Measurements from ENCODE around the gene MCRIP2. TPM values are rescaled to one million over a fixed set of nuclear protein-coding genes. Genes with fewer than 3 reads are reported as not detected.
"Not testable (repeated sequence)": the region's sequence is repeated elsewhere in the genome, so short reads cannot be mapped to it uniquely, and the experiment has no call there.

The MCRIP2 gene, protein sequence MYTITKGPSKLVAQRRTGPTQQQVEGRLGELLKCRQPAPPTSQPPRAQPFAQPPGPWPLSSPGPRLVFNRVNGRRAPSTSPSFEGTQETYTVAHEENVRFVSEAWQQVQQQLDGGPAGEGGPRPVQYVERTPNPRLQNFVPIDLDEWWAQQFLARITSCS
- 194 TPM for total RNA-seq
- long read RNA-seq, transcript MCRIP2-204 (1 exons, 1,728 nt) = minor isoform, 6 of 129 reads
- long read RNA-seq, transcript MCRIP2-203 (6 exons, 1,050 nt) = minor isoform, 12 of 129 reads
- long read RNA-seq, transcript MCRIP2-201 (5 exons, 946 nt) = major isoform, 80 of 129 reads
- long read RNA-seq, partial matches to known transcripts = 15 of 129 reads
- long read RNA-seq, other reads (novel, unspliced or antisense) = 13 of 129 reads

DNA sequence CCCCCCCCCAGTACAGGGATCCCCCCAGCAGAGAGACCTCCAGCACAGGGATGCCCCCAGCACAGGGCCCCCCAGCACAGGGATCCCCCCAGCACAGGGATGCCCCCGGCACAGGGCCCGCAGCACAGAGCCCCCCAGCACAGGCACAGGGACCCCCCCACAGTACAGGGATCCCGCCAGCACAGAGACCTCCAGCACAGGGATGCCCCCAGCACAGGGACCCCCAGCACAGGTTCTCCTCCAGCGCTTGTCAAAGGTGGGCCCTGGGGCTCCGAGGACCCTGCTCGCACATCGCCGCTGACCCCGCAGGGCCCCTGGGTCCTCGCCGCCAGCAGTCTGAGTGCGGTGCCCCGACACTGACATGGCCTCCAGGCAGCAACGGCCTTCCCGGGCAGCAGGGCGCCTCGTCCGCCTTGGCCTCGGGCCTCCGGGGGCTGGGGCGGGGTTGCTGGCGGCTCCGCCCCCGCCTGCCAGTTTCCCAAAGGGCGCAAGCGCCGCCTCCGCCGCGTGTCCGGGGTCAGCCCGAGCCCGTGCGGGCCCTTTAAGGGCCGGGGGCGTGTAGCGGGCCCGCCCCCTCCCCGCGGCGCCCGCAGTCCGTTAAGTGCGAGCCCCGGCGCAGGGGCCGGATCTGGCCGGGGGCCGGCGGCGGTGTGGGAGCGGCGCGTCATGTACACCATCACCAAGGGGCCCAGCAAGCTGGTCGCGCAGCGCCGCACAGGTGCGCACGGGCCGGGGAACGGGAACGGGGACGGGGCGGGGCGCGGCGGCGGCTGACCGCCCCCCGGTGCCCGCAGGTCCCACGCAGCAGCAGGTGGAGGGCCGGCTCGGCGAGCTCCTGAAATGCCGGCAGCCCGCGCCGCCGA lies at the start of gene MCRIP2:
TSS of gene MCRIP2 (plus strand) at position 503 of the 863 bp plus-strand sequence. CDS start at position 667, 164 bp downstream.
- DNase-seq (ENCODE audit: missing footprints) (peak; percentile 93), ATAC-seq (peak; percentile 69)
- intact Hi-C loops (cut with DNase I) = no loop called here

DNA sequence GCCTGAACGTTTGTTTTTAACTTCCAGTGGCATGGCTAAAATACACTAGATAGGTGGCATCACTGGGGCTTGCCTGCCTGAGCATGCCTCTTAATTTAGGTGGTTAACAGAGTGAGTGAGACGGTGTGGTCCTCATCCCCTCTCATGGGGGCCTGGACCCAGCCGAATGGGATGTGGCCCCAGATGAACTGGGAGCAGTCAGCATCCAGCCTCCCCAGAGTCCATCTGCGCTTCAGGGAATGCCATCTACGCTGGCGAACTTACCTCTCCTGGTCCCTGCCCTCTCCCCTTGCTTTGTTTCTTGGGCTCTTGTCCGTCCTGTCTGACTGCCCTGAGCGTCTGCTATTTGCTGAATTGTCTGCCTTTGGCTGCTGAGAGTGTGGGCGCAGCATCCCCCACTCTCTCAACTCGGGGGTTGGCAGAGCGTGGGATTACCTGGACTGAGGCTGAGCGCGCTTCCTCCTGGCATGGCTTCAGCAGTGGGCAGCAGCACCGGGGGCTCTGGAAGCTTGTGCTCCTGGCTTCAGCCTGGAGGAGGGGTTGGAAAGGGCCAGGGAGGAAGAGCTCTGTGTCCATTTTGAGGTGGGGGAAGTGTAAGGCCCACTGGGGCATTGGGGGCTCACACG lies 49.6 kb upstream of the MCRIP2 start:
- no peak for ATAC-seq
- no peak for DNase-seq (ENCODE audit: missing footprints)
- intact Hi-C loops (cut with DNase I) = no loop called here

DNA sequence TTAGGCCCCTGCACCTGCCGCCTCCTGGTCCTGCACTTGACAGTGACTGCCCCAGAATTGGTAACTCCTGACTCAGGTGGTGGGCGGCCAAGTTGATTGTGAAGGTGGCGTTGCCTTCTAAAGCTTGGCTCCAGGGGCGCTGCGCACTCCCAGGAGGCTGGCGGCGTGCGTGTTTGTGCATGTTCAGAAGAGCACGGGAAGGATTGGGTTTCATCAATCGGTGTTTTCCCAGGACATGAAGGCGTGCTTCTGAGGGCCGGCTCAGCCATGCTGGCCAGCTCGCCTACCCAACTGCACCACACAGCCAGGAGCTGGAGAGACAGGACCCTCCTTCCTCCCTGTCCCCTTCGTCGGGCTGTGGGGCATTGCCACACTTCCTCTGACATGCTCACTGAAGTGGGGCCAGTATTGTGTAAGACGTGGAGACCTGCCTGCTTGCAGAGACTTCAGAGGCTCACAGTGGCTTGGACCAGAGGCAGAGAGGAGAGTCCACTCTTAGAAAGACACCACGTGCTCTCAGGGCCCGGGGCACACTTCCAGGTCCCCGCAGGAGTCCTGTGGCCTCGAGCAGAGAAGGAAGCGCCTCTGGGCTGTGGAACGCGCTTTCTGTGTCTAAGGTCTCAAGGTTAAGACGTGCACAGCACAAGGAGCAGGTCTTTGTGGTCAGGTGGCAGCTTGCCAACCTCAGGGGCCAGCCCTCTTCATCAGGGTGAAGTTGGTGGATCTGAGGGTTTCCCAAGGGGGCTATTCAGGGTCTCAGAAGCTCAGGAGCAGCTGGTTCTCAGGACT lies 48.9 kb upstream of the MCRIP2 start:
- DNase-seq (ENCODE audit: missing footprints) = no peak
- intact Hi-C loops (cut with DNase I) = no loop called here
- ATAC-seq = no peak

DNA sequence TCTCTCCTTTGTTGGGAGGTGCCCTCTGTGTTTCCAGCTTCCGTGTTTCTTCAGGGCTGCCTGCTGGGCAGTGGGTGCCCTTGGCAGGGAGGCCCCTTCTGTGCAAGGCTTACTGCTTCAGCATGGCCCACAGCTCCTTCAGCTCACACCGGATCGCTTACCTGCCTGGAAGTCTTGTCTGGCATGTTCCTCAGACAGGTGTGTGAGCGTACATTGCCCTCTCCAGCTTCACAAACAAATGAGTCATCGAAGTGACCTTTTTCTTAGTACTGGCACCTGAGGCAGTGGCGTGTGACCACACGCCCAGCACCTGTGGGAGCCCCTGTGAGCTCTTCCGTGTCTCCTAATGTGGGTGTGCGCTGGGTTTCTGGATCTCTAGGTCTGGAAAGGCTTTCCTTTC lies 48.2 kb upstream of the MCRIP2 start:
- DNase-seq (ENCODE audit: missing footprints) = no peak
- intact Hi-C loops (cut with DNase I) = no loop called here

DNA sequence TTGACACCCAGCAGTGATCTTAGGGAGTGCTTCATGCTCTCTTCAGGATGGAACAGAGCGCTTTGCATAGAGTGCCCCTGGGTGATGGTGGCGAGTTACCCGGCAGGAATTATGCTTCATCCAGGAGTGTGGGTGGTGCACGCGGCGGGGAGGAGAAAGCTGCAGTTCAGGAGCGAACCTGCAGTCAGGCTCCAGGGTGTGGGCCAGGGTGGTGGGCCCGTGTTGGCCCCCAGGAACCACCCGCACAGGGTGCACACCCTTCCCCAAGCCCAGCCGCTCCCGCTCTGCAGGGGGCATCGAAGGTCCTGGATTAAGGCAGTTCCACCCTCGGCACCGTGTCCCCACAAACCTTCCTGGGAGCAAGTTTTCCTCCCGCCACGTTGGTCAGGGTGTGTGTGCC lies 47.8 kb upstream of the MCRIP2 start:
- no peak for DNase-seq (ENCODE audit: missing footprints)

More for the DNA sequence above, 48.2 kb upstream of the MCRIP2 start:
- ATAC-seq = no peak

DNA sequence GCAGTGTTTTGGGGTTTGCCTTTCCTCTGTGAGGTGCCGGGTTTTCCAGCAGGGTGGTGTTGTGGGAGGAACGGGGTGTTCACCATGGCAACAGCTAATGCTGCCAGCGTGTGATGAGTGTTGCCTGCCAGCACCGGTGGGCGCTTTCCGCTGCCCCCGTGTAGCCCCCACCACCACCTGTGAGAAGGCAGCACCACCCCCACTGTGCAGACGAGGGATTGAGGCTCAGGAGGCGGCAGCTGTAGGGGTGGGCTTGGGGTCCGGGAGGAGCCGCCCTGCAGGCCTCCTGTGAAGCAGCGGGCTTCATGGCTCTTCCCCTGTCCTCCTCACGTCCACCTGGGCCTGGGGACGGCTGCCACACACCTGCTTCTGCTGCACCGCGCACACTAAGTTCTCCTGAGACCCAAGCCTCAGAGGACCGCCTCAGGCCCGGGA lies 46.5 kb upstream of the MCRIP2 start:
- intact Hi-C loops (cut with DNase I) = no loop called here
- ATAC-seq (no peak), DNase-seq (ENCODE audit: missing footprints) (no peak)

More for the DNA sequence above, 47.8 kb upstream of the MCRIP2 start:
- intact Hi-C loops (cut with DNase I) = no loop called here
- ATAC-seq = no peak

DNA sequence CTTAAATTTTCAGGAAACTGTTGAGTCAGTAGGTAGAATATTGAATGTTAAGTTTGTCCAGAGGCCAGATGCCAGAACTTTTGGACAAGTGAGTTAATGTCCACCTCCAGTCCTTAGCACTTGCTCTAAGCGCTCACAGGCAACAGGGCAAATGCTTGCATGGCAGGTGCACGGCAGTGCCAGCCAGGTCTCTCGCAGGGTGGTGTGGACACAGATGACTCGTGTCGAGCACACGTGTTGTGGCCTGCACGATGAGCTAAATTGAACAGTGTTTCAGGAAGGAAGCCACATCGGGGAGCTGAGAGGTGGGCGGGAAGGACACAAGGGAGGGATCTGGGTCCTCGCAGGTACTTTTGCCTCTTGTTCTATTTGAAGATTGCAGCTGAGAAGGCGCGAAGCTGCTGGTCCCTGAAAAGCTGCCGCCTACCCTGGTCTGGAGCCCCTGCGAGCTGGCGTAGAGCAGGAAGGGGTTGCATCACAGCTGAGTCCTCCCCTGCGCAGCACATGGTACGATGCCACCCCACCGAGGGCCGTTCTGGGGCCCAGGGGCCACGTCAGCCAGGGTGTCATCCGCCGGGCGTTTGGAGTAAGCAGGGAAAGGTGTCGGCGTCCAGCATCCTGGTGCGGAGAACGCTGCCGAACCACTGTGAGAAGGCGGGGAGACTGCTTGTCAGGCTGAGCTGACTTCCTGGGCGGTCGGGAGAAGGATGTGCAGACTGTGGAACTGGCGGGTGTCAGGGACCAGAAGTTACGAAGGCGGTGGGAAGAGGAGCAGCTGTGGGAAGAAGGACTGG lies 45.5 kb upstream of the MCRIP2 start:
- intact Hi-C loops (cut with DNase I) = no loop called here
- ATAC-seq = no peak
- no peak for DNase-seq (ENCODE audit: missing footprints)

DNA sequence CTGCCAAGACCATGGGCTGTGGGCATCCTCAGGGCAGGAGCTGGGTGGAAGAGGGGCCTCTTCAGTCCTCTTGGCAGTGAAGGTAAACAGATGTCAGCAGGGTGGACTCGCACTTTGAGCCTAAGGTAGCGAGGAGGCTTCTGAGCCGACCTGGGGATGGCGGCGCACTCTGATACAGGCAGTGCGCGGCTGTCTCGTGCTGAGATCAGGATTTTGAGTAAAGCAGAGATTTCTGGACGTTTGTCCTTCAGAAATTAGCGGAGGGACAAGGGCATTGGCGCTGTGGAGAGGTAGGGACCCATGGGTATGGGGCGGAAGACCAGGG lies 44.9 kb upstream of the MCRIP2 start:
- ATAC-seq (no peak), DNase-seq (ENCODE audit: missing footprints) (no peak)
- intact Hi-C loops (cut with DNase I) = no loop called here

DNA sequence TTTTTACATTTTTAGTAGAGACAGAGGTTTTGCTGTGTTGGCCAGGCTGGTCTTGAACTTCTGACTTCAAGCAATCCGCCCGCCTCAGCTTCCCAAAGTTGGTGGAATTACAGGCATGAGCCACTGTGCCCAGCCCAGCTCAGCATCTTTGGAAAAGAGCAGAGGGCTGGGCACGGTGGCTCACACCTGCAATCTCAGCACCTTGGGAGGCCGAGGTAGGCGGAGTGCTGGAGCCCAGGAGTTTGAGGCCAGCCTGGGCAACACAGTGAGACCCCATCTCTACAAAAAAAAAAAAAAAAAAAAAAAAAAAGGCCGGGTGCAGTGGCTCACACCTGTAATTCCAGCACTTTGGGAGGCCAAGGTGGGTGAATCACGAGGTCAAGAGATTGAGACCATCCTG lies 44.0 kb upstream of the MCRIP2 start:
- DNase-seq (ENCODE audit: missing footprints); intact Hi-C loops (cut with DNase I); ATAC-seq: not testable (repeated sequence)

DNA sequence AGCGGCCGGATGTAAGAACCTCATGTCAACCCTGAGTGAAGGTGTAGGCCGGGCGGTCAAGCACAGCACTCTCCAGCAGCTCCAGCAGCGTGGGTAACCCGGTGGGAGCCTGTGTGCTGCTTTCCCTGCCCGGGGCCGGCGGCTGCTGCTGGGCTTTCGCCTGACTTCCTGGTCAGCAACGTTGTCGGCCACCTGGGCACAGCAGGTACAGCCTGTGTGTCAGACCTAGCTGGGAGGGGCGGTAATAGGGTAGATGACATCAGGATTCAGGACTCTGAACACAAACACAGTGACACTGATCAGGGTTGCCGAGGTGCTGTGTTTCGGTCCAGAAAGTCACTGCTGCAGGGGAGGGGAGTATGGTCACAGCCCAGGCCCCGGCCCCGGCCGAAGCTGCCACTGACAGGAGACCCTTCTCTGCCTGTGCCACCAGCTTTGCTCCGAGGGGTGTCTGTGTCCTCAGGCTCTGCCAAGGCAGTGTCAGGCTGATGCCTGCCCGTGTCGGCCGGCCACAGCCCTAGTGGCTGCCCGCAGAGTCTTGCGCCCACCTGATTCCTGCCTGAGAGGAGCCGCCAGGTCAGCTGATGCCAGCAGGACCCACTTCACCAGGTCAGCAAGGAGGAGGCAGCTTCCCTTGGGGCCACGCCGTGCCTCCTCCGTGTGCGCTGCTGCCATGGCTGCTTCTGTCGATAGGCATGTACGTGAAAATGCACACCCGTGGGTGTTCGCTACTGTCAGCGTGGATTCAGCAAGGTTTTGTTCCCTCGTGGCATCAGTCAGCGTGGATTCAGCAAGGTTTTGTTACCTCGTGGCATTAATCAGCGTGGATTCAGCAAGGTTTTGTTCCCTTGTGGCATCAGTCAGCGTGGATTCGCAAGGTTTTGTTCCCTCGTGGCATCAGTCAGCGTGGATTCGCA lies 42.5 kb upstream of the MCRIP2 start:
- intact Hi-C loops (cut with DNase I) = no loop called here
- no peak for ATAC-seq
- no peak for DNase-seq (ENCODE audit: missing footprints)

DNA sequence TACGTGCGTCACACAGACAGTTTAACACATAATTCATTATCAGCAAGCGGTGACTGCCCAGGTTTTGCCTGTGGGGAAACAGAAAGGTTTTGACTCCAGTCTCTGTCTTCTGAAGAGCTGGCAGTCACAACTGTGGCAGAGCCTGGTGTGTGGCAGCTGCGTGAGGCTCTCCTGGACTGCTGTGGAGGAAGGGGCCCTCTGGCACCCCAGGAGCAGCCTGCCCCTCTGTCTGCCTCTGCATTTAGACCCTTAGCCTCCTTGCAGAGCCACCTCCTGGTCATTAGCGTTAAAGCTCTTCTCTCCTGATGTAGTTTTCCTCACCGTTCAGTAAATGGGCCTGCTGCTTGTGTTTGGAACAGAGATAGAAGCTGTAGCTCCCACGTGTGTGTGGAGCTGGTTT lies 40.8 kb upstream of the MCRIP2 start:
- DNase-seq (ENCODE audit: missing footprints) (peak; percentile 18), ATAC-seq (no peak)
- intact Hi-C loops (cut with DNase I) = no loop called here

DNA sequence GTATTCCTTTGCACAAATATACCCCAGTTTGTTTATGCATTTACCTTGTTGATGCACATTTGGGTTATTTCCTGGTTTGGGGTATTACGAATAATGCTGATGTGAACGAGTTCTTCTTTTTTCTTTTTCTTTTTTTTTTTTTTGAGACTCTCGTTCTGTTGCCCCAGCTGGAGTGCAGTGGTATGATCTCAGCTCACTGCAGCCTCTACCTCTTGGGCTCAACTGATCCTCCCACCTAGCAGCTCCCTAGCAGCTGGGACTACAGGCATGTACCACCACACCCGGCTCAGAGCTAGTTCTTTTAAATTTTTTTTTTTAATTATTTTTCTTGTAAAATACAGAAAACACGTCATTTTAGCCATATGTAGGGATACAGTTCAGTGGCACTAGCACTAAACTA lies 37.7 kb upstream of the MCRIP2 start:
- ATAC-seq (no peak), DNase-seq (ENCODE audit: missing footprints) (no peak)
- intact Hi-C loops (cut with DNase I) = no loop called here

DNA sequence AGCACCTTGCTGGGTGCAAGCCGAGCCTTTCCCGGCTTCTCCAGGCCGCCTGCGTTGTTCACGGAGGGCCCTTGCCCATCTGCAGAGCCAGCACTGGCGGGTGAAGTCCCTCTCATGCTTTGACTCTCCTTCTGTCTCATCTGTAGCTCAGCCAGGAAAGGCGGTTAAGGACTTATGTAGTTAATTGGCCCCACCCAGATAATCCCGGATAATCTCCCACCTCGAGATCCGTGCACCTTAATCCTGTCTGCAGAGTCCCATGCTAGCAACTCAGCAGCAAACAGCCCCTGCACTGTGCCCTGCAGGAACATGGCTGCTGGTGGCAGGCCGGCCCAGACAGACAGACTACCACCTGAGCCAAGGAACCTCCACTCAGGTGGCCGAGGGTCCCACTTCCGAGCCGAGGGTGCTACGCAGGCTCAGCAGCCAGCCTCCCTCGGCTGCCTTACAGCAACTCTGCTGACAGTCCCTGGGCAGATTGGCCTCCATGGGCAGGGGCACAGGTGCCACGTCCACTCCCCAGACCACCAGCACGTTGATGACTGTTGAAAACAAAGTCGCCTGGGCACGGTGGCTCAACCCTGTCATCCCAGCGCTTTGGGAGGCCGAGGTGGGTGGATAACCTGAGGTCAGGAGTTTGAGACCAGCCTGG lies 34.8 kb upstream of the MCRIP2 start:
- ATAC-seq (no peak), DNase-seq (ENCODE audit: missing footprints) (peak; percentile 45)
- intact Hi-C loops (cut with DNase I) = no loop called here

DNA sequence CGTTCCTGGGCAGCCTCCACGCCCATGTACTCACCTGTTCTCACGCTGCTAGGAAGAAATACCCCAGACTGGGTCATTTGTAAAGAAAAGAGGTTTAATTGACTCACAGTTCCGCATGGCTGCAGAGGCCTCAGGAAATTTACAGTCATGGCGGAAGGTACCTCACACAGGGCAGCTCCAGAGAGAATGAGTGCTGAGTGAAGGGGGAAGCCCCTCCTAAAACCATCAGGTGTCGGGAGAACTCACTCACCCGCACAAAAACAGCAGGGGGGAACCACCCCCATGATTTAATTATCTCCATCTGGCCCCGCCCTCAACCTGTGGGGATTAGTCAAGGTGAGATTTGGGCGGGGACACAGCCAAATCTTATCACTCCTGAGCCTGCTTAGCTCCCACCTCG lies 33.6 kb upstream of the MCRIP2 start:
- no peak for ATAC-seq
- DNase-seq (ENCODE audit: missing footprints) = no peak
- intact Hi-C loops (cut with DNase I) = no loop called here

DNA sequence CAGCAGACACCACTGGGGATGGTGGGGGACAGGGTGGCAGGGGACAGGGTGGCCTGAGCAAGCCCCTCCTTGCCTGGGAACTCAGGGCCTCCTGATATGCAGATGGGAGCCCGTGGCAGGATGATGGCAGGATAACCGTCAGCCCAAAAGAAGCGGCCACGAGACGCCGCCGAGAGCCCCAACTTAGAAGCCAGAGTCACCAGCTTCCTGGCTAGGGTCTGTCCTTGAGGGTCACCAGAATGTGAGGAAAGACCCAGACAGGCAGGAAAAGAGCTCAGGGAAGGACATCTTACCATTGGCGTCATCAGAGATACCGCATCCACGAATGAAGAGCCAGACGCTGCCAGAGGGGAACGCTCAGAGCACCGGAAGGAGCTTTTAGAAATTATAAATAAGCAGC lies 32.3 kb upstream of the MCRIP2 start:
- no peak for ATAC-seq
- DNase-seq (ENCODE audit: missing footprints) = peak; percentile 3
- intact Hi-C loops (cut with DNase I) = no loop called here

DNA sequence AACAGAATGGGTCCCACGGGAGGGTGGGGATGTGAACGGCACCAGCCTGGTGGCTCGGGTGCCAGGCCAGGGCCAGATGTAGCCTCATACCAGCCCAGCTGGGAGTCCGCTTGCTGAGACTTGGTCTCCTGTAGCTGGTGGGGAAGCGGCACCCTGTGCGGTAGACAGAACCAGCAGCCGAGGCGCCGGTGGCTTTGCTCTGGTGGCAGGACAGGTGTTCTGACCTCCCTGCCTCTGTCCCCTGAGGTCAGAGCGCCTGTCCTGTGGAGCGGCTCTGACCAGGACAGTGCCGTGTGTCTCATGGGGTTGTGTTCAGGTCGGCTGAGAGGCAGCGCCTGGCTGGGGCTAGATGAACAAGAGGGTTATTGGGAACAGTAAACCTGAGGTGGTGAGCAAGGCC lies 31.6 kb upstream of the MCRIP2 start:
- intact Hi-C loops (cut with DNase I) = no loop called here
- ATAC-seq = no peak
- peak; percentile 67 for DNase-seq (ENCODE audit: missing footprints)
